Endodermal cell (in vitro differentiated cells): ENCODE results near the gene CXCL5. TPM values are rescaled to one million over a fixed set of nuclear protein-coding genes. Genes with fewer than 3 reads are reported as not detected.
A peak's percentile ranks its signal among the peaks of the same experiment; 100 is the strongest.

Source experiments
- DNase-seq: peaks from one replicate; pipeline ENCODE4 v3.0.0-alpha.2; 2017
- H3K27ac ChIP-seq: 2 replicates; pipeline ENCODE4 v1.5.1; 2013; ENCODE audit warnings: mild to moderate bottlenecking, low read depth, low read length, moderate library complexity
- H3K27me3 ChIP-seq: 2 replicates; pipeline ENCODE4 v1.6.1; 2013; ENCODE audit warnings: mild to moderate bottlenecking, low read length, moderate library complexity; ENCODE audit not compliant: insufficient read depth, control insufficient read depth, poor library complexity, severe bottlenecking
- H3K36me3 ChIP-seq: 2 replicates; pipeline ENCODE4 v1.7.0; 2013; ENCODE audit warnings: mild to moderate bottlenecking, low read length, moderate library complexity; ENCODE audit not compliant: control insufficient read depth, insufficient read depth
- H3K4me1 ChIP-seq: one replicate; pipeline ENCODE4 v1.7.0; 2013; ENCODE audit warnings: low read length; ENCODE audit not compliant: control insufficient read depth, insufficient read depth
- H3K4me3 ChIP-seq: 2 replicates; pipeline ENCODE4 v1.5.1; 2013; ENCODE audit warnings: mild to moderate bottlenecking, low read length, moderate library complexity
- H3K9ac ChIP-seq: 2 replicates; pipeline ENCODE4 v1.6.1; 2013; ENCODE audit warnings: mild to moderate bottlenecking, low read length, moderate library complexity; ENCODE audit not compliant: poor library complexity, severe bottlenecking; ENCODE audit errors: extremely low read depth
- H3K9me3 ChIP-seq: 2 replicates; pipeline ENCODE4 v1.6.1; 2013; ENCODE audit warnings: mild to moderate bottlenecking, low read length, moderate library complexity; ENCODE audit not compliant: control insufficient read depth
- H3K27ac Mint-ChIP-seq: 2 replicates; pipeline ENCODE4 v1.8.0; 2020; ENCODE audit warnings: mixed read lengths
- H3K27me3 Mint-ChIP-seq: 2 replicates; pipeline ENCODE4 v1.8.0; 2021; ENCODE audit warnings: mild to moderate bottlenecking, mixed read lengths; ENCODE audit not compliant: insufficient read depth
- H3K36me3 Mint-ChIP-seq: 2 replicates; pipeline ENCODE4 v1.8.0; 2020; ENCODE audit warnings: low read depth, mixed read lengths
- H3K4me1 Mint-ChIP-seq: 2 replicates; pipeline ENCODE4 v1.8.0; 2020; ENCODE audit warnings: mixed read lengths
- H3K4me3 Mint-ChIP-seq: 2 replicates; pipeline ENCODE4 v1.8.0; 2020; ENCODE audit warnings: mild to moderate bottlenecking, moderate library complexity, mixed read lengths
- H3K9me3 Mint-ChIP-seq: 2 replicates; pipeline ENCODE4 v1.8.0; 2020; ENCODE audit warnings: mild to moderate bottlenecking, mixed read lengths
- WGBS, 2 experiments: methylation state at CpG; one replicate each; pipeline versions ENCODE4 v1.1.5 to v1.1.7; 2013; ENCODE audit warnings: missing lambda C conversion rate in 2 of 2, mixed read lengths in 1 of 2; ENCODE audit not compliant: insufficient coverage in 1 of 2, insufficient read length in 1 of 2; 5-methylcytosine and 5-hydroxymethylcytosine counted together
- total RNA-seq, 2 donors: library from RNA; stranded (reverse); fragmentation: NEBNext Ultra II Directional in 1 of 2; extraction: Animal tissue kit (Norgen Biotek cat#: 25700) in 1 of 2; gene quantifications; 2 replicates in 1 of 2; 3 replicates in 1 of 2; pipeline ENCODE4 v1.2.1, GENCODE V29; 2021
- TF ChIP-seq, protein P1 (sequence below): fragments of 200-600 bp; sonication (generic); conservative IDR thresholded peaks from 2 replicates; pipeline ENCODE4 v1.5.0; 2021; ENCODE audit warnings: antibody characterized with exemption, mild to moderate bottlenecking

Gene CXCL5
- total RNA-seq, 2 donors from 2014 or later: 0.73 to 10.7 TPM

DNA sequence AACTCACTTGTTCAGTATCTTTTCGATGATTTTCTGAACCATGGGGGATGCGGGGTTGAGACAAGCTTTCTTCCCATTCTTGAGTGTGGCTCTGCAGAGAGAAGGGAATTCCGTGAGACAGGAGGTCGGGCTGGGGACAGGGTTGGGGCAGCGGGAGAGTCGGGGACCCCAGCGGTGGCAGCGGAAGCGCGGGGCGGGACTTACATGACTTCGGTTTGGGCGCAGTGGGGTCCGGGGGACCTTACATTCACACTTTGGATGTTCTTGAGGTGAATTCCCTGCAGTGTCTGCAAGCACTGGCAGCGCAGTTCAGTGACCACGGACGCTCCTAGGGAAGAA is 39.6 kb upstream of the CXCL5 start:
- Mint-ChIP-seq H3K36me3 (no peaks in the 10 kb centered on the region), H3K9me3 (no peaks in the 10 kb centered on the region), H3K27me3 (peaks cover 27% of the 10 kb centered on the region), H3K27ac (no peak overlapping the region), H3K4me1 (peaks cover 23% of the 10 kb centered on the region), H3K4me3 (peak overlapping the region; percentile 71)
- Histone ChIP-seq H3K27me3 (peaks cover 22% of the 10 kb centered on the region), H3K9me3 (no peaks in the 10 kb centered on the region), H3K9ac (no peak overlapping the region), H3K4me3 (peak overlapping the region; percentile 75), H3K27ac (no peak overlapping the region), H3K36me3 (no peaks in the 10 kb centered on the region), H3K4me1 (peaks cover 6% of the 10 kb centered on the region)
- DNase-seq: peak; percentile 68
- TF ChIP-seq, protein P1, sequence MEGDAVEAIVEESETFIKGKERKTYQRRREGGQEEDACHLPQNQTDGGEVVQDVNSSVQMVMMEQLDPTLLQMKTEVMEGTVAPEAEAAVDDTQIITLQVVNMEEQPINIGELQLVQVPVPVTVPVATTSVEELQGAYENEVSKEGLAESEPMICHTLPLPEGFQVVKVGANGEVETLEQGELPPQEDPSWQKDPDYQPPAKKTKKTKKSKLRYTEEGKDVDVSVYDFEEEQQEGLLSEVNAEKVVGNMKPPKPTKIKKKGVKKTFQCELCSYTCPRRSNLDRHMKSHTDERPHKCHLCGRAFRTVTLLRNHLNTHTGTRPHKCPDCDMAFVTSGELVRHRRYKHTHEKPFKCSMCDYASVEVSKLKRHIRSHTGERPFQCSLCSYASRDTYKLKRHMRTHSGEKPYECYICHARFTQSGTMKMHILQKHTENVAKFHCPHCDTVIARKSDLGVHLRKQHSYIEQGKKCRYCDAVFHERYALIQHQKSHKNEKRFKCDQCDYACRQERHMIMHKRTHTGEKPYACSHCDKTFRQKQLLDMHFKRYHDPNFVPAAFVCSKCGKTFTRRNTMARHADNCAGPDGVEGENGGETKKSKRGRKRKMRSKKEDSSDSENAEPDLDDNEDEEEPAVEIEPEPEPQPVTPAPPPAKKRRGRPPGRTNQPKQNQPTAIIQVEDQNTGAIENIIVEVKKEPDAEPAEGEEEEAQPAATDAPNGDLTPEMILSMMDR: no peak
- WGBS, 2 experiments: 5% methylated on average over 17 of the region's 17 CpGs; no CpG with 5 or more reads in 1 of the 2 experiments

DNA sequence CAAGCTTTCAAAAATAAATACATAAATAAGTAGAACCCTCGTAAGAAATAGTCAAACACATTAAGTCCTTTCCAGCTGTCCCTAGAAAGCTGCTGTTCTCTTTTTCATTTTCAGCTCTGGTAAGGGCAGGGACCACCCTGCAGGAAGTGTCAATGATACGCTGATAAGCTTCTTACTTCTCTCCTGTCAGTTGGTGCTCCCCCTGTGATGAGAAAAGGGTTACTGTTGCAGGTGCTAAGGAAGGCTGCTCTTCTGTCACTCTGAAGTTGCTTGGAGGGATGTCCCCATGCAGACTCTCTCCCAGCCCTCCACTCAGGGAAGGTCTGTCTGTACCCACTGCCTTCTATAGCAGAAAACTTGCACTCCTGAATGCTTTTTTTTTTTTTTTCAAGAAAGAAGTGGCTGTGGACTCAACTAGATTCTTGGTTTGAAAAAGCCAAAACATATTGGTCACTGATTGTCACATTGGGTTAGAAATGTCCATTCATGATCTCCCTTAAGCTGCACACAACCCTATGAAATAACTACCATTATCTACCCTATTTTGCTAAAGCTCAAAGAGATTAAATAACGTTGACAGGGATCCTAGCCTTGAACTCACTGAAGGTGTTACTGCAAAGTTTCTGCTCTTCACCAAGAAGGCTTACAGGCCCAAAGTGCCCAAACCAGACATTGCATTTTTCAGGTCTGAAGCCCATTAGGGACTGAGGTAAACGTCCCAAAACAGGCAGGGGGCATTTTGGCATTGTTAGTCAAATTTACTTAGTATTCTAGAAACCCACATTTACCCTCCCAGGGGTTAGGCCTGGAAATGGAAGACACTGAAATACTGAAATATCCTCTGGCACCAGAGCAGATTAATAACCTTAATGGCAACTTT is 38.8 kb upstream of the CXCL5 start:
- peak overlapping the region; percentile 71 for H3K4me3 Mint-ChIP-seq
- H3K27ac ChIP-seq: no peak overlapping the region
- H3K27me3 ChIP-seq: peaks cover 22% of the 10 kb centered on the region
- peaks cover 27% of the 10 kb centered on the region for H3K27me3 Mint-ChIP-seq
- peak; percentile 52 for DNase-seq
- H3K4me1 ChIP-seq: peaks cover 6% of the 10 kb centered on the region
- no peaks in the 10 kb centered on the region for H3K9me3 ChIP-seq
- peaks cover 23% of the 10 kb centered on the region for H3K4me1 Mint-ChIP-seq
- 33 to 39% methylated on average over 4 of the region's 4 CpGs for WGBS, 2 experiments
- no peaks in the 10 kb centered on the region for H3K9me3 Mint-ChIP-seq
- H3K27ac Mint-ChIP-seq: no peak overlapping the region
- no peaks in the 10 kb centered on the region for H3K36me3 ChIP-seq
- H3K36me3 Mint-ChIP-seq: no peaks in the 10 kb centered on the region
- H3K4me3 ChIP-seq: peak overlapping the region; percentile 75
- TF ChIP-seq, protein P1: peak; percentile 44
- no peak overlapping the region for H3K9ac ChIP-seq

DNA sequence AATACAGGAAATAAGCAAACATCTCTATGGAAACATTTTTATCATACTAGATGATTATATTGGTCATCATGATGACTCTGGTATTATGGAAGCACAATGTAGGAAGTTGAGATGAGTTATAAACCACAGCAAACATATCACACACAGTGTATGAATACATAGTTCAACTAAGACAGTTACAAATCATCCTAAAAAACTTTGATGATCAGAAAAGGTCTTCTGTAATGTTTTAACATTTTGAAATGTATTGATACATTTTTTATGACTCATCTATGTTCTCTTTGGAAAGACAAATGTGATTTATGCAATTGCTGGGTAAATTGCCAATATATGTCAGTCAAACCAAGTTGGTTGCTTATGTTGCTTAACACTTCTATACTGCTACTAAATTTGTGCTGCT is 35.3 kb upstream of the CXCL5 start:
- Mint-ChIP-seq H3K4me3 (no peak overlapping the region), H3K9me3 (no peaks in the 10 kb centered on the region), H3K27me3 (peaks cover 13% of the 10 kb centered on the region), H3K36me3 (no peaks in the 10 kb centered on the region), H3K27ac (no peak overlapping the region), H3K4me1 (peaks cover 13% of the 10 kb centered on the region)
- no peak for DNase-seq
- H3K27me3 ChIP-seq: peaks cover 8% of the 10 kb centered on the region
- no peak overlapping the region for H3K27ac ChIP-seq
- no peaks in the 10 kb centered on the region for H3K36me3 ChIP-seq
- TF ChIP-seq, protein P1: no peak
- H3K4me3 ChIP-seq: no peak overlapping the region
- no peak overlapping the region for H3K9ac ChIP-seq
- peaks cover 3% of the 10 kb centered on the region for H3K4me1 ChIP-seq
- H3K9me3 ChIP-seq: no peaks in the 10 kb centered on the region
